Breast epithelium (tissue), 4 donors: Measurements from ENCODE around the gene CPXM2. TPM values are rescaled to one million over a fixed set of nuclear protein-coding genes. Genes with fewer than 3 reads are reported as not detected.

ENCODE experiments used
- DNase-seq, 2 donors: peaks; one replicate each; pipeline ENCODE4 v3.0.0-alpha.2; 2019; ENCODE audit warnings: low spot score in 2 of 2
- H3K27ac ChIP-seq, 2 donors: fragments of 200-600 bp; sonication (generic) in 1 of 2; one replicate each; pipeline ENCODE4 v1.5.1; 2016 to 2019; ENCODE audit warnings: mild to moderate bottlenecking in 1 of 2
- H3K27me3 ChIP-seq, 2 donors: fragments of 200-600 bp; sonication (generic) in 1 of 2; one replicate each; pipeline versions ENCODE4 v1.5.1 to v1.6.0; 2017 to 2019; ENCODE audit warnings: control low read depth in 1 of 2, mild to moderate bottlenecking in 1 of 2
- H3K36me3 ChIP-seq: fragments of 200-600 bp; one replicate; pipeline ENCODE4 v1.5.1; 2019
- H3K4me1 ChIP-seq, 2 donors: fragments of 200-600 bp; sonication (generic); one replicate each; pipeline ENCODE4 v1.5.1; 2016 to 2019; ENCODE audit warnings: control low read depth in 1 of 2
- H3K4me3 ChIP-seq, 3 donors: fragments of 200-600 bp; sonication (generic); 1 replicate in 2 of 3; 2 replicates in 1 of 3; pipeline ENCODE4 v1.5.1; 2016 to 2019; ENCODE audit warnings: mild to moderate bottlenecking in 3 of 3, moderate library complexity in 2 of 3
- H3K9me3 ChIP-seq, 2 donors: fragments of 200-600 bp; sonication (generic) in 1 of 2; one replicate each; pipeline ENCODE4 v1.5.1; 2016 to 2019; ENCODE audit warnings: control low read depth in 1 of 2
- CTCF ChIP-seq, 3 donors: fragments of 450-650 bp; IDR thresholded peaks; one replicate each; pipeline ENCODE4 v1.5.1; 2016 to 2017; ENCODE audit warnings: antibody characterized with exemption in 3 of 3, mild to moderate bottlenecking in 3 of 3, moderate library complexity in 3 of 3
- POLR2A ChIP-seq: fragments of 450-650 bp; IDR thresholded peaks from one replicate; pipeline ENCODE4 v1.6.1; 2016; ENCODE audit warnings: antibody characterized with exemption, mild to moderate bottlenecking, moderate library complexity
- POLR2AphosphoS5 ChIP-seq, 3 donors: sonication (generic); formaldehyde crosslinking; IDR thresholded peaks; one replicate each; pipeline ENCODE4 v1.6.1; 2017; ENCODE audit warnings: antibody characterized with exemption in 3 of 3
- intact Hi-C: fragments of 100-400 bp; cut with DNase I; formaldehyde crosslinking; loops from one replicate; pipeline ENCODE4 v1.15.1; 2023; ENCODE audit warnings: low total_unique reads
- total RNA-seq, 3 donors: library from RNA; depleted of rRNA; stranded (reverse); fragments of >200 nt; gene quantifications; one replicate each; pipeline ENCODE4 v1.1.0, GENCODE V29; 2016

CPXM2 gene
- total RNA-seq, 3 donors from 2014 or later = 5.3 to 16.7 (median 7.2) TPM

DNA sequence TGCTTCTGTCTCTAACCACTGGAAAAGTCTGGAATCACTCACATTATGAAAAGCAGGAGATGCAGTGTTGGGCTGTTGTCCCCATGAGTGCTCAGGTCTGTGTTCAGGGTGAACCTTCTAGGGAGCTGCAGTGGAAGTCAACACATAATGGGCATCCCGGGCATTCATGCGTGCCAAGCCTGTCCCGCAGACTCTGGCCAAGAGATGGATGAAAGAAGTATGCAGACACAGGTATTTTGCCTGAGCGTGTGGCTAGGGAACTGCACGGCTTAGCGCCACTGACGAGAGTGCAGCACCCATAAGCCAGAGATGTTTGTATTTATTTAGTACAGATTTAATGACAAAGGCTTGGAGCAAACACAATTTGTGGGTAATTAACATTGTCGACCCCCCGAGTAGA is 140.7 kb downstream of the CPXM2 start:
- Histone ChIP-seq H3K9me3 (no peaks in the 10 kb centered on the region), H3K4me3 (no peak overlapping the region), H3K27ac (no peak overlapping the region), H3K4me1 (no peaks in the 10 kb centered on the region), H3K27me3 (no peaks in the 10 kb centered on the region), H3K36me3 (no peaks in the 10 kb centered on the region)
- intact Hi-C loops = no loop called here
- no peak for DNase-seq
- no peak for TF ChIP-seq POLR2A
- no peak for TF ChIP-seq POLR2AphosphoS5 (IDR thresholded peaks at IDR 0.05)
- TF ChIP-seq CTCF (IDR thresholded peaks at IDR 0.05) = no peak

GRCh38 chr10:123748711-123749110 is 142.9 kb downstream of the CPXM2 start:
- DNase-seq = no peak
- H3K27me3 ChIP-seq = no peaks in the 10 kb centered on the region
- no peak overlapping the region for H3K4me3 ChIP-seq
- no peaks in the 10 kb centered on the region for H3K36me3 ChIP-seq
- H3K4me1 ChIP-seq = no peaks in the 10 kb centered on the region
- intact Hi-C loops = no loop called here
- TF ChIP-seq POLR2A = no peak
- TF ChIP-seq CTCF (IDR thresholded peaks at IDR 0.05) = no peak
- TF ChIP-seq POLR2AphosphoS5 (IDR thresholded peaks at IDR 0.05) = no peak
- no peaks in the 10 kb centered on the region for H3K9me3 ChIP-seq
- H3K27ac ChIP-seq = no peak overlapping the region

DNA sequence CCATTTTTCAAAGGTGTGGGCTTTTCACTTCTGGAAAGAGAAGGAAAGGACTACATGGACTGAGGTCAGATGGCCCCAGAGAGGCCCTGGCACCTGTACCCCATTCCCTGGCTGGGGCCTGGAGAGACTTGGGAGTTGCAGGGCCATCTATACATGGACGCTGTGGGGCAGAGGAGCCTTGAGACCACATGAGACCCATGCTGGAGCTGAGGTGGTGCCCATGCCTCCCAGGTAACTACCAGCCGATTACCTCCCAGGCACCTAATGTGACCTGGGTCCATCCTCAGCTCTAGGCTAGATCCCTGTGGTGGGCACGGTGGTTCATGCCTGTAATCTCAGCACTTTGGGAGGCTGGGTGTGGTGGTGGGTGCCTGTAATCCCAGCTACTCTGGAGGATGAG is 144.2 kb downstream of the CPXM2 start:
- no peaks in the 10 kb centered on the region for H3K9me3 ChIP-seq
- H3K4me3 ChIP-seq = no peak overlapping the region
- intact Hi-C loops = no loop called here
- no peak for TF ChIP-seq POLR2A
- TF ChIP-seq CTCF (IDR thresholded peaks at IDR 0.05) = no peak
- no peak for TF ChIP-seq POLR2AphosphoS5 (IDR thresholded peaks at IDR 0.05)
- no peak for DNase-seq
- H3K27ac ChIP-seq = no peak overlapping the region
- no peaks in the 10 kb centered on the region for H3K27me3 ChIP-seq
- H3K36me3 ChIP-seq = no peaks in the 10 kb centered on the region
- H3K4me1 ChIP-seq = no peaks in the 10 kb centered on the region

GRCh38 chr10:123746942-123747341 is 144.7 kb downstream of the CPXM2 start:
- DNase-seq = no peak
- no peaks in the 10 kb centered on the region for H3K9me3 ChIP-seq
- no peak for TF ChIP-seq POLR2AphosphoS5 (IDR thresholded peaks at IDR 0.05)
- TF ChIP-seq CTCF (IDR thresholded peaks at IDR 0.05) = no peak
- H3K27me3 ChIP-seq = no peaks in the 10 kb centered on the region
- no peaks in the 10 kb centered on the region for H3K36me3 ChIP-seq
- intact Hi-C loops = no loop called here
- H3K4me1 ChIP-seq = no peaks in the 10 kb centered on the region
- no peak overlapping the region for H3K27ac ChIP-seq
- H3K4me3 ChIP-seq = no peak overlapping the region

- no peak for DNase-seq
- Histone ChIP-seq H3K27me3 (no peaks in the 10 kb centered on the region), H3K9me3 (no peaks in the 10 kb centered on the region), H3K4me3 (no peak overlapping the region), H3K36me3 (no peaks in the 10 kb centered on the region), H3K4me1 (no peaks in the 10 kb centered on the region), H3K27ac (no peak overlapping the region)
- intact Hi-C loops = no loop called here
- no peak for TF ChIP-seq CTCF (IDR thresholded peaks at IDR 0.05)
- TF ChIP-seq POLR2A = no peak
- TF ChIP-seq POLR2AphosphoS5 (IDR thresholded peaks at IDR 0.05) = no peak
Measured at GRCh38 chr10:123746520-123746919, 145.1 kb downstream of the CPXM2 start.
